Measurements from ENCODE around the gene ADSL.

ADSL gene

DNA sequence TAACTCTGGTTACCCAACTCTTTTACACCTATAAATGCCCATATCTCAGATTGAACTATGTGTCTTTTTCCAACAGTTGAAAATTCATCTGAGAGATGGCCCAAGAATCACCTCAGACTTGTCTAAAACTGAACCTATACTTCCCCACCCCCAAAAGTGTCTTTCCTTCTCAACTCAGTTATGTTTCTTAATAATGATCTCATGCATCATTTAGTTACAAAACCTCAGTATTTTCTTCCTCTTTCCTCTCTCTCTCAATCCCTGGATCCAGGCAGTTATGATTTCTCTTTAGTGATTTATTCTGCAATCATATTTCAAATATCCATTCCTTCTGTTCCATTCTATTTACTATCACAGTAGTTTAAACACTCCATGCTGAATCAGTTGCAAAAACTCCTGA is 32.3 kb upstream of the ADSL start:
- ATAC-seq = no peak
- TF ChIP-seq ZC3H10 (CRISPR knock-in tag; IDR thresholded peaks at IDR 0.05) (no peak), ZFP3 (CRISPR knock-in tag; IDR thresholded peaks at IDR 0.05) (no peak)

DNA sequence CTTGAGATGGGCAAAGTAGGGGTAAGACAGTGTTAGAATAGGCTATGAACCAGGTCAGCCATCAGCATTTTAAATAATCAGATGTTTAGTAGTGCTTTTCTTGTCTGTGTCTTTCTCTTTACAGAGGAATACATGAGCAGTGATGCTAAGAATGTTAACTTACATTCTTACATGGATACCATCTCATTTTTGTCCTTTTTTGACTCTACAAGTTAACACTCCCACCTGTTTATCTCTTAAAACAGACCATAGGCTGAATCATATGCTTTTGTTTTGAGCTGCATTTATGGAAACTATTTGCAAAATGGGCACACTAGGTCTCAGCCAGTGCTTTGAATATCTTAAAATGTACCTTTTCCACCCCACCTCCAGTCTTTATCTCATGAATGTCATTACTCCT is 25.6 kb upstream of the ADSL start:
- ATAC-seq = no peak

DNA sequence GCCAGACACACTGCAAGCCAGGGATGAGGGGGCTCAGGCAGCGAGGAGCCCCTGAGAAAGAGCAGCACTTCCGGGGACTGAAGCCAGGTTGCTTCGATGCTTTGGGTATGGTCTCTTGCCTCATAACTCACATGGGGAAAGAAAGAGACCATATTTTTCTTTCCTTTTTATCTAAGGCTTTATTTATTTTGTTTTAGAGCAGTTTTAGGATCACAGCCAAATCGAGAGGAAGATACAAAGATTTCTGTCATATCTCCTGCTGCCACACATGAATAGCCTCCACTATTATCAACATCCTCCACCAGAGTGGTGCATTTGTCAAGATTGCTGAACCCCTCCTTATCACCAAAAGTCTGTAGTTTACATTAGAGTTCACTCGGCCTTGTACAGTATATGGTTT is 24.3 kb upstream of the ADSL start:
- no peak for ATAC-seq

More for the DNA sequence above, 25.6 kb upstream of the ADSL start:
- TF ChIP-seq, protein P1, sequence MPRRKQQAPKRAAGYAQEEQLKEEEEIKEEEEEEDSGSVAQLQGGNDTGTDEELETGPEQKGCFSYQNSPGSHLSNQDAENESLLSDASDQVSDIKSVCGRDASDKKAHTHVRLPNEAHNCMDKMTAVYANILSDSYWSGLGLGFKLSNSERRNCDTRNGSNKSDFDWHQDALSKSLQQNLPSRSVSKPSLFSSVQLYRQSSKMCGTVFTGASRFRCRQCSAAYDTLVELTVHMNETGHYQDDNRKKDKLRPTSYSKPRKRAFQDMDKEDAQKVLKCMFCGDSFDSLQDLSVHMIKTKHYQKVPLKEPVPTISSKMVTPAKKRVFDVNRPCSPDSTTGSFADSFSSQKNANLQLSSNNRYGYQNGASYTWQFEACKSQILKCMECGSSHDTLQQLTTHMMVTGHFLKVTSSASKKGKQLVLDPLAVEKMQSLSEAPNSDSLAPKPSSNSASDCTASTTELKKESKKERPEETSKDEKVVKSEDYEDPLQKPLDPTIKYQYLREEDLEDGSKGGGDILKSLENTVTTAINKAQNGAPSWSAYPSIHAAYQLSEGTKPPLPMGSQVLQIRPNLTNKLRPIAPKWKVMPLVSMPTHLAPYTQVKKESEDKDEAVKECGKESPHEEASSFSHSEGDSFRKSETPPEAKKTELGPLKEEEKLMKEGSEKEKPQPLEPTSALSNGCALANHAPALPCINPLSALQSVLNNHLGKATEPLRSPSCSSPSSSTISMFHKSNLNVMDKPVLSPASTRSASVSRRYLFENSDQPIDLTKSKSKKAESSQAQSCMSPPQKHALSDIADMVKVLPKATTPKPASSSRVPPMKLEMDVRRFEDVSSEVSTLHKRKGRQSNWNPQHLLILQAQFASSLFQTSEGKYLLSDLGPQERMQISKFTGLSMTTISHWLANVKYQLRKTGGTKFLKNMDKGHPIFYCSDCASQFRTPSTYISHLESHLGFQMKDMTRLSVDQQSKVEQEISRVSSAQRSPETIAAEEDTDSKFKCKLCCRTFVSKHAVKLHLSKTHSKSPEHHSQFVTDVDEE (CRISPR knock-in tag; IDR thresholded peaks at IDR 0.05) = no peak
- TF ChIP-seq, protein P2, sequence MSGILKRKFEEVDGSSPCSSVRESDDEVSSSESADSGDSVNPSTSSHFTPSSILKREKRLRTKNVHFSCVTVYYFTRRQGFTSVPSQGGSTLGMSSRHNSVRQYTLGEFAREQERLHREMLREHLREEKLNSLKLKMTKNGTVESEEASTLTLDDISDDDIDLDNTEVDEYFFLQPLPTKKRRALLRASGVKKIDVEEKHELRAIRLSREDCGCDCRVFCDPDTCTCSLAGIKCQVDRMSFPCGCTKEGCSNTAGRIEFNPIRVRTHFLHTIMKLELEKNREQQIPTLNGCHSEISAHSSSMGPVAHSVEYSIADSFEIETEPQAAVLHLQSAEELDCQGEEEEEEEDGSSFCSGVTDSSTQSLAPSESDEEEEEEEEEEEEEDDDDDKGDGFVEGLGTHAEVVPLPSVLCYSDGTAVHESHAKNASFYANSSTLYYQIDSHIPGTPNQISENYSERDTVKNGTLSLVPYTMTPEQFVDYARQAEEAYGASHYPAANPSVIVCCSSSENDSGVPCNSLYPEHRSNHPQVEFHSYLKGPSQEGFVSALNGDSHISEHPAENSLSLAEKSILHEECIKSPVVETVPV (CRISPR knock-in tag; IDR thresholded peaks at IDR 0.05) = no peak
- TF ChIP-seq, protein P3, sequence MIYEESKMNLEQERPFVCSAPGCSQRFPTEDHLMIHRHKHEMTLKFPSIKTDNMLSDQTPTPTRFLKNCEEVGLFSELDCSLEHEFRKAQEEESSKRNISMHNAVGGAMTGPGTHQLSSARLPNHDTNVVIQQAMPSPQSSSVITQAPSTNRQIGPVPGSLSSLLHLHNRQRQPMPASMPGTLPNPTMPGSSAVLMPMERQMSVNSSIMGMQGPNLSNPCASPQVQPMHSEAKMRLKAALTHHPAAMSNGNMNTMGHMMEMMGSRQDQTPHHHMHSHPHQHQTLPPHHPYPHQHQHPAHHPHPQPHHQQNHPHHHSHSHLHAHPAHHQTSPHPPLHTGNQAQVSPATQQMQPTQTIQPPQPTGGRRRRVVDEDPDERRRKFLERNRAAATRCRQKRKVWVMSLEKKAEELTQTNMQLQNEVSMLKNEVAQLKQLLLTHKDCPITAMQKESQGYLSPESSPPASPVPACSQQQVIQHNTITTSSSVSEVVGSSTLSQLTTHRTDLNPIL (CRISPR knock-in tag; IDR thresholded peaks at IDR 0.05; ENCODE audit: low read depth) = no peak
- no peak for TF ChIP-seq ZNF70 (CRISPR knock-in tag; IDR thresholded peaks at IDR 0.05)
- TF ChIP-seq TCF4 (CRISPR knock-in tag; IDR thresholded peaks at IDR 0.05; ENCODE audit: borderline replicate concordance) = no peak
- TF ChIP-seq CSDC2 (CRISPR knock-in tag; IDR thresholded peaks at IDR 0.05) = no peak
- TF ChIP-seq, protein P4, sequence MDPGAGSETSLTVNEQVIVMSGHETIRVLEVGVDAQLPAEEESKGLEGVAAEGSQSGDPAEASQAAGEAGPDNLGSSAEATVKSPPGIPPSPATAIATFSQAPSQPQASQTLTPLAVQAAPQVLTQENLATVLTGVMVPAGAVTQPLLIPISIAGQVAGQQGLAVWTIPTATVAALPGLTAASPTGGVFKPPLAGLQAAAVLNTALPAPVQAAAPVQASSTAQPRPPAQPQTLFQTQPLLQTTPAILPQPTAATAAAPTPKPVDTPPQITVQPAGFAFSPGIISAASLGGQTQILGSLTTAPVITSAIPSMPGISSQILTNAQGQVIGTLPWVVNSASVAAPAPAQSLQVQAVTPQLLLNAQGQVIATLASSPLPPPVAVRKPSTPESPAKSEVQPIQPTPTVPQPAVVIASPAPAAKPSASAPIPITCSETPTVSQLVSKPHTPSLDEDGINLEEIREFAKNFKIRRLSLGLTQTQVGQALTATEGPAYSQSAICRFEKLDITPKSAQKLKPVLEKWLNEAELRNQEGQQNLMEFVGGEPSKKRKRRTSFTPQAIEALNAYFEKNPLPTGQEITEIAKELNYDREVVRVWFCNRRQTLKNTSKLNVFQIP (CRISPR knock-in tag; IDR thresholded peaks at IDR 0.05; ENCODE audit: borderline replicate concordance, low read depth) = no peak

DNA sequence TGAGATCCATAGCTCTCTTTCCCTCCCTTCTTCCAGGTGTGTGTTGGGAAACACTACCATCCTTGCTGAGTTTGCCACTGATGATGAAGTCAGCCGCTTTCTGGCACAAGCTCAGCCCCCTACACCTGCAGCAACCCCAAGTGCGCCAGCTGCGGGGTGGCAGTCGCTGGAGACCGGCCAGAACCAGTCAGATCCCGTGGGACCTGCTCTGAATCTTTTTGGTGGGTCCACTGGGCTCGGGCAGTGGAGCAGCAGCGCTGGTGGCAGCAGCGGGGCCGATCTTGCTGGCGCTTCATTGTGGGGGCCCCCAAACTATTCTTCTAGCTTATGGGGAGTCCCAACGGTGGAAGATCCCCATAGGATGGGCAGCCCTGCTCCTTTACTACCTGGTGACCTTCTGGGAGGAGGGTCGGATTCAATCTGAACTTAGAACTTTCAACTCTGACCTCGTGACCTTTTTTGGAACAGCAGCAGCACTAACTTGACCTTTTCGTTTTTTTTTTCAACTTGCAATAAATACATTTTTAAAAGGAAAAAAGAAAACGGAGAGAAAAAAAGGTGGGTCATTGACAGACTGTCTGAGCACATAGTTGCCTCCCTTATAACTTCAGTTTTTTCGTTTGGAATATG is 23.4 kb upstream of the ADSL start:
- no peak for ATAC-seq
- no peak for TF ChIP-seq ISL1 (CRISPR knock-in tag; IDR thresholded peaks at IDR 0.05)
- no peak for TF ChIP-seq ZFP30 (CRISPR knock-in tag; IDR thresholded peaks at IDR 0.05)
- no peak for TF ChIP-seq GLIS3 (CRISPR knock-in tag; IDR thresholded peaks at IDR 0.05)
- no peak for TF ChIP-seq OSR1 (CRISPR knock-in tag; IDR thresholded peaks at IDR 0.05)
- no peak for TF ChIP-seq ZNF8 (CRISPR knock-in tag; IDR thresholded peaks at IDR 0.05)
- TF ChIP-seq, protein P5, sequence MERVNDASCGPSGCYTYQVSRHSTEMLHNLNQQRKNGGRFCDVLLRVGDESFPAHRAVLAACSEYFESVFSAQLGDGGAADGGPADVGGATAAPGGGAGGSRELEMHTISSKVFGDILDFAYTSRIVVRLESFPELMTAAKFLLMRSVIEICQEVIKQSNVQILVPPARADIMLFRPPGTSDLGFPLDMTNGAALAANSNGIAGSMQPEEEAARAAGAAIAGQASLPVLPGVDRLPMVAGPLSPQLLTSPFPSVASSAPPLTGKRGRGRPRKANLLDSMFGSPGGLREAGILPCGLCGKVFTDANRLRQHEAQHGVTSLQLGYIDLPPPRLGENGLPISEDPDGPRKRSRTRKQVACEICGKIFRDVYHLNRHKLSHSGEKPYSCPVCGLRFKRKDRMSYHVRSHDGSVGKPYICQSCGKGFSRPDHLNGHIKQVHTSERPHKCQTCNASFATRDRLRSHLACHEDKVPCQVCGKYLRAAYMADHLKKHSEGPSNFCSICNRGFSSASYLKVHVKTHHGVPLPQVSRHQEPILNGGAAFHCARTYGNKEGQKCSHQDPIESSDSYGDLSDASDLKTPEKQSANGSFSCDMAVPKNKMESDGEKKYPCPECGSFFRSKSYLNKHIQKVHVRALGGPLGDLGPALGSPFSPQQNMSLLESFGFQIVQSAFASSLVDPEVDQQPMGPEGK (CRISPR knock-in tag; IDR thresholded peaks at IDR 0.05; ENCODE audit: borderline replicate concordance) = no peak
- no peak for TF ChIP-seq ZNF70 (CRISPR knock-in tag; IDR thresholded peaks at IDR 0.05)
- no peak for TF ChIP-seq ZNF565 (CRISPR knock-in tag; conservative IDR thresholded peaks at IDR 0.05; ENCODE audit: low read depth)
- TF ChIP-seq TCF4 (CRISPR knock-in tag; IDR thresholded peaks at IDR 0.05; ENCODE audit: borderline replicate concordance) = no peak
- TF ChIP-seq ARNTL (CRISPR knock-in tag; IDR thresholded peaks at IDR 0.05; ENCODE audit: borderline replicate concordance, low read depth) = no peak
- TF ChIP-seq PPARA (CRISPR knock-in tag; IDR thresholded peaks at IDR 0.05; ENCODE audit: borderline replicate concordance) = no peak
- TF ChIP-seq, protein P2 (CRISPR knock-in tag; IDR thresholded peaks at IDR 0.05) = no peak
- TF ChIP-seq, protein P3 (CRISPR knock-in tag; IDR thresholded peaks at IDR 0.05; ENCODE audit: low read depth) = no peak
- TF ChIP-seq ESRRG (CRISPR knock-in tag; IDR thresholded peaks at IDR 0.05) = no peak
- no peak for TF ChIP-seq ZFP3 (CRISPR knock-in tag; IDR thresholded peaks at IDR 0.05)

More for the DNA sequence above, 24.3 kb upstream of the ADSL start:
- TF ChIP-seq GLIS3 (CRISPR knock-in tag; IDR thresholded peaks at IDR 0.05) (no peak), CSDC2 (CRISPR knock-in tag; IDR thresholded peaks at IDR 0.05) (no peak), BACH2 (CRISPR knock-in tag; IDR thresholded peaks at IDR 0.05; ENCODE audit: borderline replicate concordance) (no peak), ZFP3 (CRISPR knock-in tag; IDR thresholded peaks at IDR 0.05) (no peak)
